ENCODE data around the gene RANBP3L.
"Not testable (repeated sequence)": the region's sequence is repeated elsewhere in the genome, so short reads cannot be mapped to it uniquely, and the experiment has no call there.

The RANBP3L gene
- 0 reads per million in 2 donors for total RNA-seq

GRCh38 chr5:36301858-36302603, at the start of gene RANBP3L:
TSS of gene RANBP3L (minus strand) at chr5:36301902. CDS start at chr5:36301416, 486 bp downstream.
- DNase-seq, result no peak

- DNase-seq, result no peak
Measured at GRCh38 chr5:36346896-36347690, 45.4 kb upstream of the RANBP3L start.

GRCh38 chr5:36344899-36345298, 43.2 kb upstream of the RANBP3L start:
- no peak for DNase-seq

- DNase-seq, result not testable (repeated sequence)
Measured at GRCh38 chr5:36341720-36342119, 40.0 kb upstream of the RANBP3L start.

GRCh38 chr5:36337597-36337996, 35.9 kb upstream of the RANBP3L start:
- no peak for DNase-seq

- DNase-seq, result no peak
Measured at GRCh38 chr5:36334315-36334714, 32.6 kb upstream of the RANBP3L start.

- DNase-seq, result not testable (repeated sequence)
Measured at GRCh38 chr5:36332720-36333119, 31.0 kb upstream of the RANBP3L start.

GRCh38 chr5:36325196-36325595, 23.5 kb upstream of the RANBP3L start:
- no peak for DNase-seq

- DNase-seq, result no peak
Measured at GRCh38 chr5:36323926-36324781, 22.5 kb upstream of the RANBP3L start.

GRCh38 chr5:36312953-36313672, 11.4 kb upstream of the RANBP3L start:
- DNase-seq, result no peak

- DNase-seq, result no peak
Measured at GRCh38 chr5:36311956-36312355, 10.3 kb upstream of the RANBP3L start.

GRCh38 chr5:36310138-36310537, 8.4 kb upstream of the RANBP3L start:
- DNase-seq, result no peak

GRCh38 chr5:36305571-36306326, 4.0 kb upstream of the RANBP3L start:
- no peak for DNase-seq

GRCh38 chr5:36304095-36304805, 2.5 kb upstream of the RANBP3L start:
- DNase-seq, result no peak

- DNase-seq, result no peak
Measured at GRCh38 chr5:36300927-36301540, 668 bp downstream of the RANBP3L start.

GRCh38 chr5:36300191-36300926, 1.3 kb downstream of the RANBP3L start:
- no peak for DNase-seq

- DNase-seq, result no peak
Measured at GRCh38 chr5:36298552-36298951, 3.1 kb downstream of the RANBP3L start.

- no peak for DNase-seq
Measured at GRCh38 chr5:36297653-36298052, 4.0 kb downstream of the RANBP3L start.

- no peak for DNase-seq
Measured at GRCh38 chr5:36285837-36286615, 15.7 kb downstream of the RANBP3L start.

All from activated gamma-delta T cell (primary cell).